ENCODE data around the gene INPP5J. TPM values are rescaled to one million over a fixed set of nuclear protein-coding genes. Genes with fewer than 3 reads are reported as not detected.

INPP5J gene
- total and polyA plus RNA-seq, 2 experiments from 2014 or later, result 4.8 to 14.5 TPM

- peak in 1 of 2 experiments; percentile 23; a peak in 1 of 4 replicates for TF ChIP-seq CTCF (conservative IDR thresholded peaks at IDR 0.05; ENCODE audit: low read depth in 2 of 2)
- TF ChIP-seq POLR2AphosphoS5 (IDR thresholded peaks at IDR 0.05; ENCODE audit: low read depth), result peak; percentile 47
These were observed 24.1 kb upstream of the INPP5J start (continued) for GRCh38 chr22:31098632-31099110.

DNA sequence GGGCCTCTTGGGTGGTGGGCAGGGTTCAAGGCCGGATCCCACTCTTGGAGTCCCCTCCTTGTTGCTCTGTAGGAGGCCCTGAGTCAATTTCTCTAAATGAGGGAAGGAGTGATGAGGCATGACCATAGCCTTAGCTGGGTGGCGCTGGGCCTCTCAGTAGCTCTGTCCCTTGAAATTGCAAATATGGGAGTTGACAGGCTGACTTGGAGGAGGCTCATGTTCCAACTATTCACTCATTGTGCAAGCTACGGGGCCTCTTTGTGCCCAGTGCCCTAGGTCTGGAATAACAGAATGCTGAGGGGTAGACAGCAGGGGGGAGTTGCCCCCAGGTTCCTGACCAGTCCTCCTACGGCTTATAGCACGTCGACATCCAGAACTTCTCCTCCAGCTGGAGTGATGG is 23.4 kb upstream of the INPP5J start:
- TF ChIP-seq JUNB (IDR thresholded peaks at IDR 0.05; ENCODE audit: unreplicated experiment), result no peak
- peaks cover 21% of the 10 kb centered on the region for H3K27me3 Mint-ChIP-seq (ENCODE audit: insufficient read depth, low read depth, poor library complexity)
- no peak overlapping the region for H3K27ac ChIP-seq (ENCODE audit: low read depth)
- peak overlapping the region; percentile 83 for H2AFZ ChIP-seq
- no peak overlapping the region for H3K27ac Mint-ChIP-seq
- ATAC-seq (no peak), DNase-seq (ENCODE audit: low spot score) (no peak)
- no peaks in the 10 kb centered on the region for H3K36me3 ChIP-seq (ENCODE audit: insufficient read depth)
- peak overlapping the region; percentile 76 for H3K4me2 ChIP-seq
- H4K20me1 ChIP-seq (replicated peaks; ENCODE audit: insufficient read depth), result no peaks in the 10 kb centered on the region
- H3K9me3 Mint-ChIP-seq, result no peaks in the 10 kb centered on the region
- no peaks in the 10 kb centered on the region for H3K79me2 ChIP-seq (replicated peaks; ENCODE audit: insufficient read depth)
- H3K4me1 Mint-ChIP-seq, result peaks cover 14% of the 10 kb centered on the region
- peak overlapping the region; percentile 61; the same call in 1 of the 2 replicates for H3K4me3 ChIP-seq
- no peaks in the 10 kb centered on the region for H3K27me3 ChIP-seq (ENCODE audit: insufficient read depth)
- no peaks in the 10 kb centered on the region; the same call in 2 of the 3 replicates for H3K36me3 Mint-ChIP-seq (ENCODE audit: low read depth)
- H3K4me1 ChIP-seq (ENCODE audit: insufficient read depth), result peaks cover 13% of the 10 kb centered on the region
- H3K4me3 Mint-ChIP-seq, result no peak overlapping the region
- no peaks in the 10 kb centered on the region for H3K9me2 ChIP-seq (ENCODE audit: insufficient read depth)
- 0 out of 2 replicates have a peak, but pooled peaks cover 6% of the 10 kb centered on the region for H3F3A ChIP-seq (replicated peaks; ENCODE audit: low read depth)

GRCh38 chr22:31099841-31100761 is 22.7 kb upstream of the INPP5J start:
- no peaks in the 10 kb centered on the region for H3K79me2 ChIP-seq (replicated peaks; ENCODE audit: insufficient read depth)
- no peaks in the 10 kb centered on the region for H4K20me1 ChIP-seq (replicated peaks; ENCODE audit: insufficient read depth)
- H3K4me1 ChIP-seq (ENCODE audit: insufficient read depth), result peaks cover 14% of the 10 kb centered on the region
- Mint-ChIP-seq H3K36me3 (ENCODE audit: low read depth) (no peaks in the 10 kb centered on the region; the same call in 2 of the 3 replicates), H3K4me1 (peaks cover 14% of the 10 kb centered on the region; the same call in 2 of the 3 replicates), H3K27ac (no peak overlapping the region), H3K27me3 (ENCODE audit: insufficient read depth, low read depth, poor library complexity) (peaks cover 22% of the 10 kb centered on the region), H3K9me3 (no peaks in the 10 kb centered on the region), H3K4me3 (no peak overlapping the region)
- H3K4me3 ChIP-seq, result no peak overlapping the region
- H3F3A ChIP-seq (replicated peaks; ENCODE audit: low read depth), result 0 out of 2 replicates have a peak, but pooled peaks cover 6% of the 10 kb centered on the region
- no peaks in the 10 kb centered on the region for H3K36me3 ChIP-seq (ENCODE audit: insufficient read depth)
- no peak overlapping the region for H3K4me2 ChIP-seq
- DNase-seq (ENCODE audit: low spot score) (no peak), ATAC-seq (no peak)
- H3K9me2 ChIP-seq (ENCODE audit: insufficient read depth), result no peaks in the 10 kb centered on the region
- peaks cover under 1% of the 10 kb centered on the region; the same call in 1 of the 2 replicates for H3K27me3 ChIP-seq (ENCODE audit: insufficient read depth)
- no peak overlapping the region for H3K27ac ChIP-seq (ENCODE audit: low read depth)
- no peak overlapping the region for H2AFZ ChIP-seq
- TF ChIP-seq ETS1 (IDR thresholded peaks at IDR 0.05) (no peak), STAT1 (IDR thresholded peaks at IDR 0.05; ENCODE audit: unreplicated experiment) (no peak), EZH2phosphoT487 (IDR thresholded peaks at IDR 0.05; ENCODE audit: unreplicated experiment) (no peak), NANOG (IDR thresholded peaks at IDR 0.05; ENCODE audit: borderline replicate concordance) (no peak), EZH2 (IDR thresholded peaks at IDR 0.05; ENCODE audit: low read depth, unreplicated experiment) (no peak), ZNF114 (CRISPR knock-in tag; IDR thresholded peaks at IDR 0.05) (no peak), CTCF (conservative IDR thresholded peaks at IDR 0.05; ENCODE audit: low read depth in 2 of 2) (no peak)

Measured in GM23338 (cell line).